Measurements from ENCODE around the gene CD36.

CD36 gene

DNA sequence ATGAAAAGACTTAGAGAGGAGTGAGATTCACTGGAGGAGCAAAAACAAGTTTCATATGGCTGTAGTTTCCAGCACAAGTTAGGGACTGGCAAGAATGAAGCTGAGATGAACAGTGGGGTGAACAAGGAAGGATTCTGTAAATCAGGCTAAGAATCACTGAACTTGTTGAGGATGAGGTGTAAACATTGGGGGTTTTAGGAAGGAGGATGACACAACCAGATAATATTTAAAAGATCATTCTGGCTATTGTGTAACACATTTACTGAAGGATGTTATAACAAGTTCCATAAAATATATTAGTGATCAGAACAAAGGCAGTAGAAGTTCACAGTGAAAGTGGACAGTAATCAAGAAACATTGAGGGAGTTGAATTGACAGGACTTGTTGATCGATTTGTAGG is 68.9 kb downstream of the CD36 start:
- DNase-seq, result peak; percentile 34

DNA sequence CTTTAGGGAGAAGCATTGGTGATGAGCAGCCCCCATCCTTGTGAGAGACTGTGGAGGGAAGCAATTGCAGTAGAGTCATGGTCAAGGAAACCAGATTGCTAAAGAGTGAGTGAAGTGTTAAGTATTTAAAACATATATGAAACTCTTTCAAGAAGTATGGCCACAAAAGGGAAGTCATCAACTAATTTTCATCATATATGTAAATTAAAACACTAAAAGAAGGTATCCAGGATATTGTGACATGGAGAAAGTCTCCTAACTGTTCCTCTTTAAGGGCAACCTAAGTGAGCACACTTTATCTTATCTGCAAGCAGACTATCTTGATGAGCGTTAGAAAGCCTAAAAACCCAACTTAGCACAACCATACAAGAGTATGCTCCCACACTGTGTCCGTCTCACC is 69.7 kb downstream of the CD36 start:
- DNase-seq, result no peak

DNA sequence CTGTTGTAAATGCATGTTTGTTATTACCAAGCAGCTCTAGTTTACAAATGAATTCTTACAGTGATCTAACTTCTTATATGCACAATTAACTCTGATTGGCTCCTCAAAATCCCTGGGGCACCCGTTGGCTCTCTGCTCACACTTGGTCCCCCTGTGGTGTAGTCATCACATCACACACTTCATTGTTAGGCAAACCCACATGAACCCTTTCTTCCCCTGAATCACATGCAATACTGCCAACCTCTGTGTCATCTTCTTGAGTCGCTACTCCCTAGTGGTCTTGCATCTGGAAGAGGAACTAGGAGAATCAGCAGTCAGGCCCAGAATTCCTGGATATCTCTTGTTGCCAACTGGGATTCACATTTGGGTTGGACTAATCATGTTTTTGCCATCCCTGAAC is 73.1 kb downstream of the CD36 start:
- peak; percentile 50 for DNase-seq

DNA sequence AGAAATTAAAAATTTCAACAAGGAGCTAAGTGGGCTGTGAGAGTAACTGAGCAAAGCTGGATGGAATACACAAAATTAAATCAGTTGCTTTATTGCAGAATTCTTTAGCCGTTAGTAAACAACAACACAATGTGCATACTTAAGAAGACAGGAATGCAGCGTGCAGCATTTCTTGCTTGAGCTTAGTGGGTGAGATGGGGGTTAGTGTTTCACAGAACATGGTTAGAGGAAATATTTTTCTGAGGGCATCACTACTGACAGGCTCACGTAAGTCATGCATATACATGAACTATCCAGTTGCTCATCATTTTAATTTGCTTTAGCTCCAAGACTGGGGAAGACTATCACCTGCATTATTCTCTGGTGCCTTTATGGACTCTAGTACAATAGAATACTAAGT is 80.8 kb downstream of the CD36 start:
- DNase-seq, result peak; percentile 83

DNA sequence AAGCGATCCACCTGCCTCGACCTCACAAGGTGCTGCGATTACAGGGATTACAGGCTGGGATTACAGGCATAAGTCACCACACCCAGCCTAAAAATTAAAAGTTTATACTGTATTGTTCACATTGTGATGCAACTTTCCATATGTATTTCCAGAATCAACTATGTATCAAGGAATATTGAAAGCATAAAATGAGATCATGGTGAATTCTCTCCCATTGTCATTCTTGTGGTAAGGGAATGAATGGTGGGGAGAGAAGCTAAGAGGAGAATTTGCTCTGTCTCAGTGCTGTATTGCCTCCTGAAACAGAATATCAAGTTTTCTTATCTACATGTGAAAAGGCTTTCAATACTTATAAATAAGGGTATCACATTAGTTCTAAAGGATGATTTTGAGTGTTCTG is 81.7 kb downstream of the CD36 start:
- DNase-seq, result peak; percentile 23

DNA sequence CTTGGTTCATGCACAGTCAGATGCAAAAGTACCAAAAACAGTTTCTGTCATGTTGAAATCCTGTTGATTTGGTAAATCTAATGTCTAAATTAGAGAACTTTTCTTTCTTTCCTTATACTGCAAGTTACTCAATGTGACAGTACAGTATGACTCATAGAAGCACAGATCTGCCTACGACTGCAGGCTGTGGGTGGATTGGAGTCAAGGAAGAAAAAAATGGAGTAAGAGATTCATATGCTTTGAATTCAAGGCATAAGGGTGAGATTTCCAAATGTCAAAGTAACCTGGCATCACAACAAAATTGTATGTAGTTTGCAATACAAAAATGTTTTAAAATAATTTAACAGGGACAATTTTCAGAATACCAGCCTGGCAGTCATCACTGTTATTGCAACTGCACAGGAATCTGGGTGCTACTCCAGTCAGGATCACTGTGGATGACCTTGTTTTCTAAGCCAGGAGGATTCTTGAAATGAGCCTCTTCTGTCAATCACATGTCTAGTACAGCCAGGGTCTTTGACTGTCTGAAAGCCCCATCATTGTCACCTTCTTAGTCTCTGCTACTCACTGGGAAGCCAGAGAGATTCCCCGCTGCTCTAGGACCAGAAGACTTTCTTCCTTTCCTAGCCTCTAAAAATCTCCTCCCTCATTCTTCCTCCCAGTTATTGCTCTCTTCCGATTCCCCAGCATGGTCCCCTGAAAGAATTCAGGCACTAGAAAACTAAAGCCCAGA is 83.6 kb downstream of the CD36 start:
- peak; percentile 82 for DNase-seq

DNA sequence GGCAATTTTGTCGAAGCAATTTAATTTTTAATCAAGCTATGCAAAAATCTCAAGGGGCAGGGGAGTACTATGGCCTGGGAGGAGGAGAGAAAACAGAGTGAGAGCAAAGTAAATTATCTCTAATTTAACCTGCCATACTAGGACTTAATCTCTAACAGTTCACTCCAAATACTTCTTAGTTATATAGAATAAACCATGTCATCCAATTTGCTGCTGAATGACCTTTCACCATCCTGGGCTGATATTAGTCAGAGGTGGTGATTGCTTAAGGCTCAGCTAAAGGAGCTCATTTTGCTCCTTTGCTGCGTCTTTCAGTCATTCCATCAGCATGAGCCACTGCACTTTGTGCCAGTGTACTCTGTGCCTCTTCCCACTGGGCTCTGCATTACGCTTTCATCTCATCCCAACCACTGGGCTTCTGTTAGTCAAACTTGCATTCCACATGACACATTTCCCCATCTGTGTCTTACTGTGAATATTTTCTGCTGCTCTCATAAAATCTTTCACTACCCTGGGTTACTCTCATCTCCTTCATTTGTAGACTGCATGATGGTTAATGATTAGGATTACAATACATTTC is 84.3 kb downstream of the CD36 start:
- DNase-seq, result peak; percentile 100

DNA sequence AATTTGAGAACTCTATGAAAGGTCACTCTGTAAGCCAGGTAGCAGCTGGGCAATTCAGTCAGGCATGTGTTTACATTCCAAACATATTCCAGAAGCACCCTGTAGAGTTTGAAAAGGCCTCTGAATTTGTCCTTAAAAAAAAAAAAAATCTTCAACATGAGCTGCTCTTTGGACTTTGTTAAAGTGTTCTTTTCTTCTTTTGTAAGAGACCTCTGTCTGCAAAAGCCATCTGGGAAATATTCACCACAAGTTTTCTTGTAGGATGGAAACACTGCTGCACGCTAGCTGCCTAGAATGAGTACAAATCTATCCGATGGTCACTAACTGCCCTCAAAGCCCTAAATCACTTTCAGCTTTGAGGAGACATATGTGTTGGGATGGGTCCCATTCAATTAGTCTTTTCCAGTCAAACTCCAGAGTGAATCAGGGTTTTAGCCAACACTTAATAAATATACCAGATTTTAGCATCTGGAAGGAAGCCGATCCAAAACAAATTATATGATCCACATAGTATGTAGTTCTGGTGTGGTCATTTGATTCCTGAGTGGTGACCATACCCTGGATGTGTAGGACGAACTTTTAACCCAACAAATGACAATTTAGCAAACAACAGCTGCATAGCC is 85.9 kb downstream of the CD36 start:
- DNase-seq, result peak; percentile 75

DNA sequence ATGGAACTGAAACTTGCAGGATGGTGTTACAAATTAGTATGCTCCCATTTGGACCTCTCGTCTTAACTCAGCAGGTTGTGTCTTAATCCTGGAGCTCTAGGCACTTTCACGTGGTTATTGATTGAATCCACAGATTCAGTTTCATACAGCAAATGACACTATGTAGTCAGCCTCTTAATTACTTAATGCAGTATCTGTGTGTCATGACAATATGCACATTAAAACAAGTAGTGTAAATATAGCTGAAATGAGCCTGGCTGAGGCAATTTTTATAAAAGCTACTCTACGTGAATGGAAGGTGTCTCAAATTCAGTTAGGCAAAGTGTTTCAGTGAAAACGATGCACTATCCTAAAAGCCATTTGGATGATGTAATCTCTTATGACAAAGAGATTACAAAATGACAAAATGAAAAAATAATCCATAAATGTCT is 86.8 kb downstream of the CD36 start:
- DNase-seq, result no peak

All from EL (cell line).